Activated CD4-positive, alpha-beta T cell treated with anti-CD3 and anti-CD28 coated beads, Interleukin-2, Interleukin-4, amounts not matched to agents 100 ng/mL and 50 ng/mL, durations not matched to agents 16 hours and 8 hours (primary cell): ENCODE results near the gene RNASE8.
A peak's percentile ranks its signal among the peaks of the same experiment; 100 is the strongest.

Experiments
- DNase-seq: peaks from one replicate; pipeline ENCODE4 v3.0.0-alpha.2; 2020; ENCODE audit warnings: low spot score

RNASE8 gene

GRCh38 chr14:21106498-21107282 is 49.1 kb downstream of the RNASE8 start:
- DNase-seq: peak; percentile 81

- DNase-seq: no peak
Measured at GRCh38 chr14:21107283-21107800, 49.7 kb downstream of the RNASE8 start.
